Activated effector memory CD4-positive, alpha-beta T cell treated with Interleukin-2 at 50 U/mL for 16 hours (primary cell): ENCODE results near the gene GRIP1.

Source experiments
- DNase-seq: peaks from one replicate; pipeline ENCODE4 v3.0.0-alpha.2; 2020

The GRIP1 gene, protein sequence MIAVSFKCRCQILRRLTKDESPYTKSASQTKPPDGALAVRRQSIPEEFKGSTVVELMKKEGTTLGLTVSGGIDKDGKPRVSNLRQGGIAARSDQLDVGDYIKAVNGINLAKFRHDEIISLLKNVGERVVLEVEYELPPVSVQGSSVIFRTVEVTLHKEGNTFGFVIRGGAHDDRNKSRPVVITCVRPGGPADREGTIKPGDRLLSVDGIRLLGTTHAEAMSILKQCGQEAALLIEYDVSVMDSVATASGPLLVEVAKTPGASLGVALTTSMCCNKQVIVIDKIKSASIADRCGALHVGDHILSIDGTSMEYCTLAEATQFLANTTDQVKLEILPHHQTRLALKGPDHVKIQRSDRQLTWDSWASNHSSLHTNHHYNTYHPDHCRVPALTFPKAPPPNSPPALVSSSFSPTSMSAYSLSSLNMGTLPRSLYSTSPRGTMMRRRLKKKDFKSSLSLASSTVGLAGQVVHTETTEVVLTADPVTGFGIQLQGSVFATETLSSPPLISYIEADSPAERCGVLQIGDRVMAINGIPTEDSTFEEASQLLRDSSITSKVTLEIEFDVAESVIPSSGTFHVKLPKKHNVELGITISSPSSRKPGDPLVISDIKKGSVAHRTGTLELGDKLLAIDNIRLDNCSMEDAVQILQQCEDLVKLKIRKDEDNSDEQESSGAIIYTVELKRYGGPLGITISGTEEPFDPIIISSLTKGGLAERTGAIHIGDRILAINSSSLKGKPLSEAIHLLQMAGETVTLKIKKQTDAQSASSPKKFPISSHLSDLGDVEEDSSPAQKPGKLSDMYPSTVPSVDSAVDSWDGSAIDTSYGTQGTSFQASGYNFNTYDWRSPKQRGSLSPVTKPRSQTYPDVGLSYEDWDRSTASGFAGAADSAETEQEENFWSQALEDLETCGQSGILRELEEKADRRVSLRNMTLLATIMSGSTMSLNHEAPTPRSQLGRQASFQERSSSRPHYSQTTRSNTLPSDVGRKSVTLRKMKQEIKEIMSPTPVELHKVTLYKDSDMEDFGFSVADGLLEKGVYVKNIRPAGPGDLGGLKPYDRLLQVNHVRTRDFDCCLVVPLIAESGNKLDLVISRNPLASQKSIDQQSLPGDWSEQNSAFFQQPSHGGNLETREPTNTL

DNA sequence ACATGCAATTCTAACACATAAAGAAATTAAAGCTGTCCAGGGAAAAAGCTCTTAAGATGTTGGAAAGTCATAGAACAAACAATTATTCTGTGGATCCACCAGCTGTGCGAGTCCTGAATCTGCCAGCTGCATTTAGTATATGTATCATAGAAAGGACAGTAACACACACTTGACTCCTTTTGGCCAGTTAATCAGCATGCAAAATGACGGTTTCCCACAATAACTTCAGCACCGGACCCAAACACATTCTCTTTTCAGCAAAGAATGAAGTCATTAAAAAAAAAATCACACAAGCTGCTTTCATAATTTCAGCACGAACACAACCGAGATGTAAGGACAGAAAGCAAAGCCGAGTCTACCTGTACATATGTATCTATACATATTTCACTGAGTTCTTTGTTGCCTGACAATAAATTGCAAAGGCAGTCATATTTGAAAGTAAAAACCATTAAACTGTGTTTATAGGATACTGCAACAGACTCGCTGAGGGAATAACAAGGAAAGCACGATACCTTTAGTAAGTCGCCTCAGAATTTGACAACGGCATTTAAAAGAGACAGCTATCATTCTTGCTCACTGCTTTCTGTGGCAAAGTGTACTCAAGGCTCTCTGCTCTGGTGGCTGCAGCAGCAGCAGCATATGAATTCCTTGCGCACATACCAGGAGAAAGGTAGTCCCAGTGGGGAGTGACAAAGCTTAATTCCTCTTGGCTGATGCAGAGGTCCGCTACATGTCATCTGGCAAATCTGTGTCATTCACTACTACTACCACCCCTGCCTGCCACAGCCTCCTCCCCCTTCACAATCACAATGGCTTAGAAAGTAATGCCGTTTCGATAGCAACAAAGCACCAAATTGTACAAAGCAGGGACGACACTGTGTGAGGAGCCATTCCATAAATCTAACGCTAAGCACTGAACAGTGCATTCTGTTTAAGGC, at the start of gene GRIP1:
GRIP1 (minus strand) TSS at position 739 of the 938 bp plus-strand sequence; CDS start at position 567, 172 bp downstream.
- DNase-seq, result no peak

DNA sequence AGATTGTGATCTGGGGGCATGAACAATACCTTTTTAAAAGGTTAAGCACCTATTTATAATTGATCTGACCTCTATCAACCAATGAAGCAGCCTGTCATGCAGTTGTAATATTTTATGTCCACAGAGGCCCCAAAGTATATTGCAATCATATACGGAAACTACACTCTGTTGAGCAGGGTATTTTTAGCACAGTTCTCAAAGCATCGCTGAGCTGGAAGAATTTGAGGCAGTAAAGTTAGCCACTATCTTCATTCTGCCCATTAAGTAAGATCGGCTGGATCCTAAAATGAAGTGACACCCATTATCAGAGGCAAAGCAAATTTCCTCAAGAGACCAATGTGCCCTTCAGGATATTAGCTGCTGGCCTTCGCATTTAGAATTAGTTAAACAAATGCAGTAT, 47.7 kb upstream of the GRIP1 start:
- no peak for DNase-seq

DNA sequence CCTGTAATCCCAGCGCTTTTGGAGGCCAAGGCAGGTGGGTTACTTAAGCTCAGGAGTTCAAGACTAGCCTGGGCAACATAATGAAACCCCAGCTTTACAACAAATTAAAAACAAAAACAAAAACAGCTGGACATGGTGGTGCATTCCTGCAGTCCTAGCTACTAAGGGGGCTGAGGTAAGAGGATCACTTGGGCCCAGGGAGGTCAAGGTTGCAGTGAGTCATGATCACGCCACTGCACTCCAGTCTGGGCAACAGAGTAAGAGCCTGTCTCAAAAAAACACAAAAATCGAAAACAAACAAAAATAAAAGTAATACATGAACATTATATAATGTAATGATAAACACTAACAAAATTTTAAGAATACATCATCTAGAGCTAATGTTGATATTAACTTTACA, 46.2 kb upstream of the GRIP1 start:
- no peak for DNase-seq

DNA sequence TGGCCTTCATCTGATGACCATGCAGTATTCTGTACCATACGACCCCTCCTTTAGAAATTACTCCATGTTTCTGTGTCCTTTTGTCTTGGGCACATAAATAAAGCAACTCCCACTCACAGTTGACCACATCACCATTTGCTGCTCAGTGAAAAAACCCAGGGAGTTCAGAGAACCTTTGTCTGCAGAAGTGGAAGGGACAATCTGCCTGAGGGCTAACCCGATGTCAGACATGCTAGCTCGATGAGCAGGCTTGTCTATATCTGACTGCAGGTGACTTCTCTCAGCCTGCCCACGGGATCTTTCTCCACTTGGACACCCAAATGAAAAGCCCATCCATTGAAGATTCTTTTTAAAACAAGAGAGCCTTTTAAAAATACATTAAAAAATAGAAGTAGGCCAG, 45.7 kb upstream of the GRIP1 start:
- DNase-seq, result no peak

DNA sequence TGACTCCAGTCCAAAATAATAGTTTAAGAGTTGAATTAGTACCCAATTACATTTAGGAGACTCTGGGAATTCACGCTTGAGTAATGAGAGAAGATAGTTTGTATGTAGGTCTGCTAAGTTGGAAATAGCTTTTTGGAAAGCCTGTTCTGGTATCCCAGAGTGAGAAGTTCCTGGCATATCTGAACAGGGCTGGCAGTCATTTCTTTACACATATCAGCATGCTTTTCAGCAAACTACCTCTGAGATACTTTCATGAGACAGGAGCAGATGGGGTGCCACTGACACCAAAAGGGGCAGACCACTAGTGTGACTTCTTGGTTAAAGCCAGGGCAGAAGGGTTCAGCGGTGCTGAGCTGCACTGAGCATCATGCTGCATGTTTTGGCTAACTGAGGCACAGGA, 45.1 kb upstream of the GRIP1 start:
- no peak for DNase-seq

DNA sequence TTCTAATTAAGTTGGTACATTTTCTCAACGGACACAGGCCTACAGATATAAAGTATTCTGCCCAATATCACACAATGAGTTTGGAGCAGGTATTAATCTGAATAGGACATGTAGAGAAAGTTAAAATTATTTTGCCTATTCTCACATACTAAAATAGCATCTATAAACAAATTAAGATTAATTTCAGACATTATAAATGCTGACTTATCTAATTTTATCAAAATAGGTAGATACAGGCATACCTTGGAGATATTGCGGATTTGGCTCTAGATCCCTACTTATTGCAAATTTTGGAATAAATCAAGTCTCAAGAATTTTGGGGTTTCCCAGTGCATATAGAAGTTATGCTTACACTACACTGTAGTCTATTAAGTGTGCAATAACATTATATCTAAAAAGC, 41.0 kb upstream of the GRIP1 start:
- DNase-seq, result no peak

DNA sequence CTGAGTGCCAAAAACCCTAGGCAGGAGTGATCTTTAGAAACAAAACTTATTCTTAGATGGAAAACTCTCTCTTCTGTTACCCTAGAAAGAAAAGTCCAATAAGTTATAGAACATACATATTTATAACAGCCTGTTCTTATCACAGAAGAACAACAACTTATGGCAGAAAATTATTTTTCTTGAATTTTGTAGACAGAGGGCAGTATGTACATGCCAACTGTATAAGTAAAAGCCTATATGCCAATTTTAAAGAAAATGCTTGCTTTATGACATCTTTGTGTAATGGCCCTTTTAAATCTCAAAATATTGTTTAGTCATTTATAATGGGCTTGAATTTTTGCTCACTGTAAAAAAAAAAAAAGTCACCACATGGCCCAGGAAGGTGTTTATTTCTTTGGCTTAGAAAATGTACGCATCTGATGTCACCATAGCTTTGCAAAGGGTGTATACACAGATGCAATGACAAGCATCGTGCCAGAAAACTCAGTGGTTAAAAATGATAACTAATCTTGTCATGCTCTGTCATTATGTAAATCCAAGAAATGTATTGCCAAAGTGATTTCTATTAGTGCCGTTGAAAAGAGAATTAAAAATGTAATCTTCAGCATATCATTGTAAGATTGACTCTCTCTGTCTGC, 38.3 kb upstream of the GRIP1 start:
- DNase-seq, result no peak

DNA sequence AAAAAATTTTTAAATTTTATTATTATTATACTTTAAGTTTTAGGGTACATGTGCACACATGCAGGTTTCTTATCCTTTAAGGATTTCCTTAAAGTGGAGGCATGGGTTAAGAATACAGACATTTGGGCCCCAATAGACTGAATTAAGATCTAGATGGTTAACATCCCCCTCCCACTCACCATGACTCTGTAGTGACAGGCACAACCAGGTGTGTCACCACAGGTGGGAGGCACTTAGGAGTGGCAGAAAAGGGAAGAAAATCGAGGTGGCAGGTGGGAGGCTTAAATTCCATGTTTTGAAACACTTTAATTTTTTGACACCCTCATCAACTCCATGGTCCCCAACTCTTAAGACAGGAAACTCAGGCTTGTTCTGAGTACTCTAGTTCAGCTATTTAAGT, 37.6 kb upstream of the GRIP1 start:
- DNase-seq, result no peak

DNA sequence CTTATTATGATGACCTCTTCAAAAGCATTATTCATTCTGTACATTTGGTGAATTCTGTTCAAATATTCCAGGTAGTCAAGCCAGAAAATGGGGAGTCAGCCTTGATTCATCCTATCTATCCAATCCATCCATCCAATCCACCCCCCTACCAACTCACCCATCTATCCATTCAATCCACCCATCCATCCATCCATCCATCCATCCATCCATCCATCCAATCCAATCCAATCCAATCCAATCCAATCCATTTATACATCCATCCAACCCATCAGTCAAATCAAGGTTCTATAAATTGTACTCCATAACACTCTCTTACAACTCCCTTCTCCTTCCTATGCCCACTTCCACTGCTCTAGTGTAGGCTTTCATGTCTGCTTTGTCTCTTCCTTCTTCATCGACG, 35.8 kb upstream of the GRIP1 start:
- DNase-seq, result no peak

DNA sequence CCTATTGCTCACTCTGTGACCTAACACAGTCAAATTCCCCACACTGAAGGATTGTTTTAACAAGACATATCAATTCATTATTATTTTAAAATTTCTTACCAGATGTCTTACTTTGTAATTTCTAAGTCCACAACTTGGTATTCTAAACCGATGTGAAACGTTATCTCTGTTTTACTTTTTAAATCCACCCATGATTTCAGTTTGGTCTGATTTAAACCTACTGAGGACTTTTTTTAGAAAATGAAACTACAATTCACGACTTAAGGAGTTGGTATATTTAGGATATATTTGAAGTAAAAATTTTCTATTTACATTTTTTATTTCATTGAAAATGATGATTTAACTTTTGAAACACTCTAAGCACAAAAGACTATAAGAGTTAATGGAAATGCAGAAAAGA, 35.1 kb upstream of the GRIP1 start:
- no peak for DNase-seq

DNA sequence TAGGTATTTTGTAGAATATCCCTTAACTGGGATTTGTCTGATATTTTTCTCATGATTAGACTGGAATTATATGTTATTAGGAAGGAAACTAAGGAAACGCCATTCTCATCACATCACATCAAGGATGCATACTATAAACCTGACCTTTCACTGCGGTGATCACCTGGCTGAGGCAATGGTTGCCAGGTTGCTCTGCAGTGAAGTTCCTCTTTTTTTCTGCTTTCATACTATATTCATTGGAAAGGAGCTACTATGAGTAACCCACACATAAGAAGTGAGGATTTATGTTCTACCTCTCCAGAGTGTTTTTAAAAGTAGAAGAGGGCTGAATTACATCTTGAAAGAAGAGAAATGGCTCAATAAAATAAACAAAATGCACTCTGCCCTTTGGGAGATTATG, 31.0 kb upstream of the GRIP1 start:
- DNase-seq, result no peak

DNA sequence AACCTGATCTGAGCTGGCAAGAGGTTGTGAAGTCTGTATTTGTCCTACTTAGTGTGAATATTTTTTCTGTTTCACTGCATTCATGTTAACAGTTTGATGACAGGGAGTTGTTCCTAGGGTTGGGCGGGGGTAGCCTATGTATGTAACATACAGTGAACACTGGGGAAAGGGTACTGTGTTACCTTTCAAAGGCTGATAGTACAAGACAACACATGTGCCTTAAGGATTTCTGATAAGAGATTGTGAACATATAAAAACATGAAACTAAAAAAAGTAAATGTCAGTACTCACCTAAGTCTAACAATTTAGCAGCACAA, 30.5 kb upstream of the GRIP1 start:
- DNase-seq, result no peak

DNA sequence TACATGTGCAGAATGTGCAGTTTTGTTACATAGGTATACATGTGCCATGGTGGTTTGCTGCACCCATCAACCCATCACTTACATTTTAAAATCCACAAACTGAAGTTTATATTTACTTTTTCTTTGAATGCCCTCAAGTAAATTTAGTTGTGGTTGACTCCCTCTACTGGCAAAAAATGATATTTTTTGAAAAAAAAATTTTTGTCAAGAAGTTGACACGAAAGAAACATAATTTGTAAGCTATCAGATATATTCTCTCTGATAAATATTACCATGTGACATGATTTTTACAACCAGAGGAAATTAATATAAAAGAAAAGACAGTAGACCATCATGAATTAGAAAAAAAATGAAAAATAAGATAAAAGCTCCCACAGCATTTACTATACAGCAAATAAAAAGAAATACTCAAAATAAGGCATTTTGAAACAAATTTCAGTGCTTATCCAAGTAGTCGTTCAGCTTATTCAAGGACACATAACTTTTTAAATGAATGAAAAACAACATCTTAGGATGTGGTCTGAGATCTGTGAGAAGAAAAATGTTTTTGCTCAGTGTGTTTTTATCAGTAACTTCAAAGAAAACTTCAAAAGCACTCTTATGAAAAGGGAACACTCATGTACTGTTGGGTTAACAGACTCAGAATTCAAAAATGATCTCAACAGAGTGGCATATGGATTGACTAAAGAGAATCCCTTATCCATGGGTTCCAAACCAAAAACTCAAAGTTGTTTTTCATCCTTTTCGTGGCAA, 30.0 kb upstream of the GRIP1 start:
- DNase-seq, result no peak

DNA sequence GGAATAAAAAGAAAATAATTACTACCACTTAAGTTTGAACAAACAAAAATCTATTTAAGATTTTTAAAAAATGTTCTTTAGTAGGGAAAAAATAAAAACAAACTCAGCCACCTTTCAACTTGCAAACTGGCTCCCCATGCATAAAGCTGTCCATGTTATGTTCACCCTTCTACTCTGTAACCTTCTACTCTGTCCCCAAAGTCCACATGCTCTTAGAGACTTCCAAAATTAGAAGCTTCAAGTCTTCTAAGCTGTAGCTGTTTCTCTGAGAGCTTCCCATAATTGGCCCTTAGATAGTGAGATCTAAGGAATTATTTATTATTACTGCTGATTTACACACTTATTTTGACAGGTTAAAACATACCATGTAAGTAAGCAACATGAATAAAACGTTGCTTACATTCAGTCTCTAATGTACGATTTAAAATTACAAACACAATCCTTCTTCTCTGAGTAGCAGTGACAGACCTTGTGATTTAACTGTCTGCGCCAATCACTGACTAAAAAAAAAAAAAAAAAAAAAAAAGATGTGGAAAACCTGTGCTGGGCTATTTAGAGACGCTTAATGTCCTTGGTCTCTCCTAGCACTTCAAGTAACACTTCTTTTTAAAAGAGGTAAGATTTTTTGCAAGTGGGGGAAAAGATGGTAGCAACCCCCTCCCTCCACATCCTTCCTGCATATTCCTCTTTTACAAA, 28.3 kb upstream of the GRIP1 start:
- no peak for DNase-seq

DNA sequence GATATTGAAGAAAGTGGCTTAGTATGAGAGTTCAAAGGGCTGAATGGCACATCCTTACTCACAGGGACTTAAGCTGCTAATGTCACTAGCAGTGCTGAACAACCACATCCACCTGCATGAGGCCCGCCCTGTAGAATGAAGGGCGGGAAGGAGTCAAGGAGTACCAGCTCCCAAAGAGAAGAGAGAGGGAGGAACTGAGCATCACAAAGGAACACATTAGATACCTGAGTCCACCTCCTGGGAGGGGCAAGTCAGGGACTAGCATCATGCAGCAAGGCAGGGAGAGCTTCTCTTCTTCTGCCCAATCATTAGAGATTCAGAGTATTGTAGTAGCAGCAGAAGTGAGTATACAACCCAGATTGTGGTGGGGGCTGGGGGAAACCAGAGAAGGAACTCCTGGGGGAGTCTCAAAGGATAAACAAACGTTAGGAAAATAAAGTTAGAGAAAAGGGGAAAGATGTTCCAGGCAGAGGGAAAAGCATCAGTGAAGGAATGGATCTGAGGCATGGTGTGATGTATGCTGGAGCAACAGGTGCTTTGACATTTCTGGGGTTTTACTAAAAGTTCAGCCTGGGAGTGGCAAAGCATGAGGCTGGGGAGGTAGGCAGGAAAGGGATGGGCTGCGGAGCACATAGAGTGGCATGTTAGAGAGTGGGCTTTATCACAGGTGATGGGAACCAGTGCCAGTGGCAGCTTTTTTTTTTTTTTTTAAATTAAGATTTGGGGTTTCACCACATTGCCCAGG, 21.0 kb upstream of the GRIP1 start:
- no peak for DNase-seq

DNA sequence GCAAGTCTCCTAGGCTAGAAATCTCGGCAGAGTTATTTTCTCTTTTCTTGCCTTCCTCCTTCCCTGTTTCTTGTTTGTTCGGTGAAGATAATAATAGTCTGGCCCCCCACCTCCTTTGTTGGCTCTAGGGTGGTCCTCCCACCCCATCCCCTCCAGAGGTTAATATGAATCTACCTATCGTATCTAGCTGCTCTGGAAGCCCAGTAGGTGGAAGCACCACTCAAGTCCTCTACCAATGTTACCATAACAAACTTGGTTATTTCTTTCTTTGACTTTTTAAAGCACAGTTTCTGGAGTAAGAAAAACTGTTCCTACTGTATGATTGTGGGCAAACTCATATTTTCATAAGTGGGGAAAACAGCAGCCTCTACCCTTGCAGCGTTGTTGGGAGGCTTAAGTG, 19.7 kb upstream of the GRIP1 start:
- DNase-seq, result no peak

DNA sequence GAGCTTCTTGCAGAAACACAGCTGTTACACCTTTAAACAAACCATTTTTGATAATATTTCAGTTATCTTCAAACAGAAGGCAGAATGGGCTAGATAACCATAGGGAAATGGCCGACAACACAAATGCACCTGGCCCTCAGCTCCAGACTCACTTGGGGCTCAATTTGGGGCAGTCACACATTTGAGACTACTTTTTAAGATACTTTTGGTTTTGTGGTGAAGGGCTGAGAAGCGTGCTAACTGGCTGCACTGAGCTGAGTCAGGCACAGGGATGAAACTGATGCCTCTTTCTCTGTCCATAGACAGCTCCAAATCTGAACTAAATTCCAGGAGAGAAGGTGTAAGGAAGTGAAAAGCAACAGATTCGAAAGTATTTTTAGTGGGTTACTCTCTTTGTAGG, 18.5 kb upstream of the GRIP1 start:
- no peak for DNase-seq

DNA sequence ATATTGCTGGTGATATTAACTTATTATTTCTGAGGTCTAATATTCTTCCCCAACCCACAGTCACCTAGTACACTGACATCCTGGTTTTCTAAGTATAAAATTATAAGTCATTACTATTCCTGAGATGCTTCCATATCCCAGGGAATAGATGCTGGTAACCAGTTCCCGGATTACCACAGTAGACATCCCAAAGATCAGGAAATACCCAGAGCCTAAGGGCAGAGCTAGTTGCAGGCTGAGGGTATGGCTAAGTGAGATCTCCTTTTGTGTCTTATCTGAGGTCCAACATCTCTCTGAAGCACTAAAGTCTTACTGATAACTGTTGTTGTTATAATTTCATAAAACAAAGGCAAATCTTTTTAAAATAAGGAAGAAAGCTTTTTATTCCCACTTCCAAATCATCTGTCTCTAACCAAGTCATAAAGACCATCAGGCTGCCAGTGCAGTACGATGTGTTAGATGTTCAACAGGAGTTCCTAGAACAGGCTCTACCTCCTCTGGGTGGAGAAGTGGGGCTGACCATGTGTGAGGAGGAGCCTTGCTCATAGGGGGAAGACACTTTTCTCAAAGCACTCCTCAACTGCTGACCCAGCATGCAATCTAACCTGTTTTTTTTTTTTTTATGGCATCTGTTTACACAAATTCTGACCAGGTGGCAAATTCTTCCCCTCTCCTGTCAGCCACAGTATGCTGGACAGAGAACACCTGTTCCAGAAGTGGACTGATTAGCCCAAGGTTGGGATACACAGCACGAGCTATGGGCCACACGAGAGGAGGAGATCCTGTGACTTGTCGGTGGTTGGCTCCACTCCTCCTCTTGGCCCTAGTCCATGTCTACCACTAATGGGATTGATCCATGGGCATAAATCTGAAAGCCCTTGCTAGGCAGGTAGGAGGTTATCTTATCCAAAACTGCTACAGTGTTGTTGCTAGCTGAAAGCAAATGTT, 16.1 kb upstream of the GRIP1 start:
- DNase-seq, result no peak
